GM18907 (cell line): Measurements from ENCODE around the gene FUT7.

Experiments used
- ATAC-seq: cut with Tn5 transposase; IDR thresholded peaks from one replicate; pipeline ENCODE4 v1.9.1; 2021; ENCODE audit warnings: mild to moderate bottlenecking, moderate library complexity; ENCODE audit not compliant: unreplicated experiment

FUT7 gene

DNA sequence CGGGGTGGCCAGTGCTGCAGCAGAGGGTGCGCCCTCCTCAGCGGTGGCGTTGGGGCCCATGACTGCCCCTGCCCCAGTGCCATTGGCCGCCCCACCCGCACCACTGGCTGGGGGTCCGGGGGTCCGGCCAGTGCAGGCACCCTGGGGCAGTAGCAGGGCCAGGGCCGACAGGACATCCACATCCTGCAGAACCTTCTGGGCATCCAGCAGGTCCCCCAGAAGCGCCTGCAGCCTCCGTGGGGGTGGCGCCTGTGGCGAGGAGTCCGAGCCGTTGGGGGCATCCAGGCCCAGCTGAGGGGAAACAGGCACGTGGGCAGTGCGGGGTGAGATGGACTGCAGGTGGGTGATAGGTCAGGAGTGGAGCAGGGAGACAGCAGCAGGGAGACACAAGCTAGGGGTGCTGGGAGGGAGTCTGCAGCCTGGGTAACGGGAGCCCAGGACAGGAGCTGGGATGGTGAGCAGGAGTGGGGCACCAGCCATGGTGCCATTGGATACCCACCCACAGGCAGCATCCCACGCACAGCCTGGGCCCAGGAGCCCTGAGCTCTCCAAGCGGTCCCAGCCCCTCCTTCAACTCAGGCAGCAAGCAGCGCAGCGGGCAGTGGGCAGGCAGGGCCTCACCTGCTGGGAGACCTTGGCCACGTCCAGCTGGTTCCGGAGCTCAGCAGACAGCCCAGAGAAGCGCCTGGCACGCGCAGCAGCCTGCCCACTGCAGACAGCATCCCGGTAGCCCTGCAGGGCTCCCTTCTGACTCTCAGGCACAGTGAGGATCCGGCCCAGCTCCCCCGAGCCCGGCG is 10.9 kb downstream of the FUT7 start:
- ATAC-seq = no peak

GRCh38 chr9:137019891-137020683 is 11.8 kb downstream of the FUT7 start:
- no peak for ATAC-seq

DNA sequence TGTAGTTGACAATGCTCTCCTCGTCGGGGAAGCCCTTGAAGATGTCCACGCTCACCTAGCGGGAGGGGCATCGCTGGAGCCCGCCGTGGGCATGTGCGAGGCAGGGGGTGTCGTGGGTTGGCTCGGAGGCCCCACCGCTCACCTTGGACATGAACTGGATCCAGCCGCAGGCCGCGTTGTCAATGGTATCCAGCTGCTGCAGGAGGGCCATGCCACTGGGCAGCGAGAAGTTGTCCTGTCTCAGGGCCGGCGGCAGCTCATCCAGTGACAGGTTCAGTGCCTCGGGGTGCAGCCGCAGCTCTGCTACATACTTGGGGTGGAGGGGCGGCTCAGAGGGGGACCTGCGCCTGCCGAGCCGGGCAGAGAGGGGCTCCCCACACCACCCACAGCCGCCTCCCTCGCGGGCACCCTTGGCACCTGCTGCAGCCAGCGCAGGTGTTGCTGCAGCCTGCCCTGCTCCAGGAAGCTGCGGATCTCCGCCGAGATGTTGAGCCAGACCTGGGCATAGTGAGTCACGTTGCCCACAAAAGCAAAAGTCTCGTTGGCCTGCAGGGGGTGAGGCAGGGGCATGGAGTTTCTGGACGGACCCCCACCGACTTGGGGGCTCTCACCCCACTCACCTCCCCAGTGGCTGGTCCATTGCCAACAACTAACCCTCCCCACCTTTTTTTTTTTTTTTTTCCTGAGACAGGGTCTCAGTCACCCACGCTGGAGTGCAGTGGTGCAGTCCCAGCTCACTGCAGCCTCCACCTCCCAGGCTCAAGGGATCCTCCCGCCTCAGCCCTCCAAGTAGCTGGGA is 12.9 kb downstream of the FUT7 start:
- no peak for ATAC-seq

DNA sequence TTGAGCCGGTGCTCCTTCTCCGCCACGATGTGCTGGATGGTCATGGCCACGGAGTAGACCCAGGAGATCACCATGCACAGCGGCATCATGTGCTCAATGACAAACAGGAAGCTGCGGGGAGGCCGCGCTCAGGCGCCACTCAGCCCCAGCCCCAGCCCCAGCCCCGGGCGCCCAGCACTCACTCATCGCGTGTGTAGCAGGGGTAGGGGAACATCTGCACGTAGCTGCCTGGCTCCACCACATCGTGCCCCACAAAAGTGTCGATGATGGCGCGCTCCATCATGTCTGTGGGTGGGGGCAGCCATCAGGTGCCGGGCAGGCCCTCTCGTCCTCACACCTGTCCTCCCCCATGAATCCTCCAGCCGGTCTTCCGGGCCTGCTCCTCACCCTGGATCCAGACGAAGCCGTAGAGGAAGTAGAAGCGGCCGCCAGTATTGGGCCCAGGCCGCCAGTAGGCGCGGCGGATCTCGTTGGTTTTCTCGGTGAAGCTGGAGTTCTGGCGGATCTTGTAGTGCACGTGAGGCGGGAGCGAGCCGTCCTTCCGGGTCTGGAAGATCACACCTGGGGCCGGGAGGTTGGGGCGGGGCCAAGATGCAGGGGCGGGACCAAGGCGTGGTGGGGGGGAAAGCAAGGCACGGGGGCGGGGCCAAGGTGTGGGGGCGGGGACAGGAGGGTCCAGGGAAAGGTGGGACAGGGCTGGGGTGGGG is 13.9 kb downstream of the FUT7 start:
- no peak for ATAC-seq

DNA sequence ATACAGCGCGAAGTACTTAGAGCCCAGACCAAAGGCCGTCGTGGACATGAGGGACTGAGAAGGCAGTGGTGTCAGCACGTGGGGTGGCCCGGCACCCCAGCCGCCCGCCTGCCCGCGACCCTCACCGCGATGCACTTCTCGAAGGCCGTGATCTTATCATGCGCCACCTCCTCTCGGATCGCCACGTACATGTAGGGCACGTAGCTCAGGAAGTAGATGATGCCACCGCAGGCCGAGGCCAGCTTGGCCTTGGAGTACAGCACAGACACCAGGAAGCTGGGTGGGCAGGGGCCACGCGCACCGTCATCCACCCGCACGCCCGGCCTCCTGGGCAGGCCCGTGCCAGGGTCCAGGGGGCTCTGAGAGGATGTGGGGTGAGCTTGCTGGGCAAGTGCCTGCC is 14.8 kb downstream of the FUT7 start:
- no peak for ATAC-seq

GRCh38 chr9:137016436-137016835 is 15.5 kb downstream of the FUT7 start:
- no peak for ATAC-seq

DNA sequence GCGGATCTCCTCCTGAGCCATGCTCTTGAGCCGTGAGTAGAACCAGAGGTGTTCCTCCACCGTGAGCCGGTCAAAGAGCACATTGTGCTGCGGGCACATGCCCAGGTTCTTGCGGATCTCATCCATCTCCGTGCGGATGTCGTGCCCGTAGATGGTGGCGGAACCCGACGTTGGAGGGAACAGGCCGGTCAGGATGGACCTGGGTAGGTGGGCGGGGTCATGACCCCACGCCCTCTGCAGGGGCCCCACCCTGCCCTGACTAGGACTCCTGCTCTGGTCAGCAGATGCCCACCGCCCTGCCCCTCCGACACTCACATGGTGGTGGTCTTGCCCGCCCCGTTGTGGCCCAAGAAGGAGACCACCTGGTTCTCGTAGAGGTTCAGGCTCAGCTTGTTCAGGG is 15.9 kb downstream of the FUT7 start:
- ATAC-seq = no peak

GRCh38 chr9:137015540-137015930 is 16.4 kb downstream of the FUT7 start:
- ATAC-seq = no peak

DNA sequence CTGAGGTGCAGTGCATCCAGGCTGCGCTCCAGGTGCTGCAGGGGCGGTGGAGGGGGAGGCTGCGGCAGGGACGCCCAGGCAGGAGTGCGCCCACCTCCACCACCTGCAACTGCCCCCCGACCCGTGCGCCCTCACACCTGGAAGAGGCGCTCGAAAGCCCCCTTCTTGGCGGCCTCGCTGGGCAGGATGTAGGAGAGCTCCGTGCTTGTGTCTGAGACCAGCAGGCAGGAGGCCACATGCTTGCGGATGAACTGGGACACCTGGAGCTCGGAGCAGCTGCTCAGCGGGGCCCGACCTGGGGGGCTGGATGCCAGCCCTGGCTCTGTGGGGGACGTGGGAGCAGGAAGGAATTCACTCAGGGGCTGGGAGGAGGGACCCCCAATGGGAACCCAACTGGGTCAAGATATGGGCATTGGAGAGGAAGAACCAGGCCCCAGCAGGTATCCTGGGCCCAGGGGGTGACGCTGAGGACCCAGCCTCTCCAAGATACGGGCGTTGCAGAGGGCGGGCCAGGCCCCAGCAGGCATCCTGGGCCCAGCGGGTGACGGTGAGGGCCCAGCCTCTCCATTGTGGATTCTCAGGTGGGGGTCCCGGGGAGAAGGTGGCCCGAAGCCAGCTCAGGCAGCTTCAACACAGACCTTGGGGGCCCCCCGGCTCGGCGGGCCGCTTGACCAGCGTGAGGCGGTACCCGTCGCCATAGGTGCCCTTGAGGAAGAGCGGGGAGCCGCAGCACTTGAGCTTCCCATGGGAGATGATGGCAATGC is 16.9 kb downstream of the FUT7 start:
- ATAC-seq = no peak

DNA sequence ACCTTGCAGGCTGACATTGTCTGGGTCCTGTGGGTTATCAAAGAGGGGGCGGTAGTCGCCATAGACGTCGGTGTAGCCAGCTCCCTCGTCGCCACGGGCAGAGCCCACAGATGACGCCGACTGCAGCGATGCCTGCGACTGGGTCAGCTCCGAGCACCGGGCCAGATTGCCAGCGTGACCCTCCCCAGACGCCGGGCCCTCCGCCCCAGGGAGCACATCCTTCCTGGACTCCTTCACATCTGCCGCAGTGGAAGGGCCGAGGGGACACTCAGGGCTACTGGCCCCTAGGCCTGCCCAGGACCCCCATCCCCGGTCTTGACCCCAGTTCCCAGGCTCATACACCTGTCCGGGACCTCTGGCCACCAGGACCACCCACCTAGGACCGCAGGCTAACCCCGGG is 17.7 kb downstream of the FUT7 start:
- ATAC-seq = no peak

DNA sequence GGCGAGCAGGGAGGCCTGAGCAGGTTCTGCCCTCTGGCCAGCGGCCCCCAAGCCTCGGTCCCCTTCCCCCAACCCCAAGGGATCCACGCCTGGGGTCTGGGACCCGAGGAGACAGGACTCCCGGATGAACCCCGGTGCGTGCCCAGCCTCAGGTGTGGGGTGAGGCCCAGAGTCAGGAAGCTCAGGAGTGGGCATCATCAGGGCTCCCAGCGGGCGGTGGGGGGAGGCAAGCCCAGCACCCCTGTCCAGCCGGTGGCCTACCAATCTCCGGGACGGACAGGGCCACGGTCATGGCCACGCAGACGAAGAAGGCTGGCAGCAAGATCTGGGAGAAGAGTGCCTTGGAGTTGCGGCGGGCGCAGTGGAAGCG is 18.3 kb downstream of the FUT7 start:
- ATAC-seq = no peak

DNA sequence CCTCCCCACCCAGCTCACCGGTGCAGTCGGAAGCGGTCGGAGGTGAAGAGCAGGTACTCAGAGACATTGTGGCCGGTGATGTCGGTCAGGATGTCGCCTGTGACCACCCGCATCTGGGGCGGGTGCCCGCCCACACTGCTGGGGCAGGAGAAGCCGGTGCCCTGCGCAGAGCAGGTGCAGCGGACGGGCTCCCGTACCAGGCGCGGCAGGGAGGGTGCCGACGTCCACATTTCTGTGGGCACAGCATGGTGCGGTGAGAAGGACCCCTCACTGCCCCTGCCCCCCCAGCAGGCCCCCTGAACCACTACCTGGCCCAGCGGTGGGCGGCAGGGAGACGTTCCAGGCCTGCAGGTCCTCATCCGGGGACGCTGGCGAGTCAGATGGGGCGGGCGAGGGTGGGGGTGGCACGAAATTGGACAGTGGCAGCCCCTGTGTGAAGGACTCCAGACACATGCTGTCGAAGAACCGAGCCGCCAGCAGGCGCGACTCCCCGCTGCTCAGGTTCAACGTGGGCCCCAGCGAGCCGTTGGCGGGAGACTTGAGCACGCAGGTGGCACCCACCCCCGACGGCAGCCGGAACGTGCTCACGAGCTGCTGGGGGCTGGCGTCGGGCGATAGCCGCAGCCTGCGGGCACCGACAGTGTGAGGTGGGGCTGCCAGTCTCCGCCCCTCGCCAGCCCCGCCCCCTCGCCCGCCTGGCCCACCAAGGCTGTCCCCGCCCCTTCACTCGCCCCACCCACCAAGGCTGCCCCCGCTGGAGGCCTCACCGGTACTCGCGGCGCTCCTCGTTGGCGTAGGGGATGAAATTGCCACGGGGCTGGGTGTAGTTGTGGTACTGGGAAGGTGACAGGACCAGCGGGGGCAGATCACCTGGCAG is 19.0 kb downstream of the FUT7 start:
- no peak for ATAC-seq

GRCh38 chr9:137011907-137012675 is 19.8 kb downstream of the FUT7 start:
- ATAC-seq = no peak

DNA sequence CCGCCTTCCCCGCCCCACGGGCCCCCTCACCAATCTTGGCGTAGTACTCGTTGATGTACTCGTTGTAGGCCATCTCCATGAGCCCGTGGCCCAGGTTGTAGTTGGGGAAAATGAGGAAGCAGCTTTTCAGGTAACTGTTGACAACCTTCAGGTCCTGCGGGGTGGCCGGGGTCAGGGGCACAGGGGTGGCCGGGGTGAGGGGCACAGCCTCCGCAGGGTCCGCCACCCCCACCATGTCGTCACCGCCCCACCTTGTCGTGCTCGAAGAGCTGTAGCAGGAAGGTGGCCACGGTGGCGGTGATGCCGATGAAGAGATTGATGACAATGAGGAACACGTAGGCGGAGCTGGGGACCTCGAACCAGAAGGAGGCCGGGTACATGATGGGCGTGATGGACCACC is 20.7 kb downstream of the FUT7 start:
- ATAC-seq = no peak

- ATAC-seq = no peak
Measured at GRCh38 chr9:137009938-137010732, 21.8 kb downstream of the FUT7 start.

DNA sequence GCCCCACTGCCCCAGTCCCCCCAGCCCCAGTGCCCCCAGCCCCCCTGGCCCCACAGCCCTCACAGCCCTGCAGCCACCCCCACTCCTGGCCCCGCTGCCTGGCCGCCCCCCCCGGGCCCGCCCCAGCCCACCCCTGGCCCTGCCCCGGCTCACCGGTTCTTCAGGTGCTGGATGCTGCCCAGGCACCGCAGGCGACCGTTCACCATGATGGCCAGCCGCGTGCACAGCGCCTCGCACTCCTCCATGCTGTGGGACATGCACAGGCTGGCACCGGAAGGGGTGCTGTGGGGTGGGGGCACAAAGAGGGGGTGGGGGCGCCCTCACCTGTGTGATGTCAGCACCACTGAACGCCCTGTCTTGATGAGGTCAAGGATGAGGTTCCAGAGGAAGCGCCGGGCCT is 22.7 kb downstream of the FUT7 start:
- ATAC-seq = no peak

- ATAC-seq = no peak
Measured at GRCh38 chr9:137008312-137008711, 23.6 kb downstream of the FUT7 start.

GRCh38 chr9:137007816-137008270 is 24.0 kb downstream of the FUT7 start:
- no peak for ATAC-seq
